Brain microvascular endothelial cell (primary cell): ENCODE results near the gene PHACTR3.
A peak's percentile ranks its signal among the peaks of the same experiment; 100 is the strongest.

Source experiments
- DNase-seq: peaks from one replicate; pipeline ENCODE4 v3.0.0-alpha.2; 2020
- H3K27ac ChIP-seq: fragments of 250-450 bp; sonication (Bioruptor Pico); 2 replicates; pipeline ENCODE4 v1.5.1; 2020; ENCODE audit warnings: mild to moderate bottlenecking, moderate library complexity
- H3K27me3 ChIP-seq: fragments of 250-450 bp; sonication (Bioruptor Pico); replicated peaks from 2 replicates; pipeline ENCODE4 v1.5.1; 2020; ENCODE audit warnings: mild to moderate bottlenecking
- H3K36me3 ChIP-seq: fragments of 250-450 bp; sonication (Bioruptor Pico); replicated peaks from 2 replicates; pipeline ENCODE4 v1.5.1; 2020; ENCODE audit warnings: mild to moderate bottlenecking
- H3K4me3 ChIP-seq: 2 replicates; pipeline ENCODE4 v1.5.1; 2011; ENCODE audit warnings: low read depth, mild to moderate bottlenecking, control low read depth, low read length, moderate library complexity
- CTCF ChIP-seq: IDR thresholded peaks from 2 replicates; pipeline ENCODE4 v1.5.1; 2011; ENCODE audit warnings: low read depth, mild to moderate bottlenecking, moderate library complexity, low read length, control low read depth, inconsistent platforms; ENCODE audit errors: missing control alignments
- in situ Hi-C: cut with HindIII; loops from 2 replicates; pipeline ENCODE4 v1.10.0; 2017; ENCODE audit warnings: low sequenced_read_pairs, low pct_ligation_motif_present

The PHACTR3 gene

GRCh38 chr20:59751075-59751711 is 146.9 kb downstream of the PHACTR3 start:
- Histone ChIP-seq H3K27ac (no peak overlapping the region), H3K27me3 (no peaks in the 10 kb centered on the region), H3K4me3 (no peak overlapping the region), H3K36me3 (no peaks in the 10 kb centered on the region)
- peak; percentile 51 for TF ChIP-seq CTCF
- peak; percentile 50 for DNase-seq
- in situ Hi-C loops = no loop called here

GRCh38 chr20:59752101-59752586 is 147.8 kb downstream of the PHACTR3 start:
- no peak overlapping the region for H3K4me3 ChIP-seq
- in situ Hi-C loops = no loop called here
- H3K27me3 ChIP-seq = no peaks in the 10 kb centered on the region
- no peak for TF ChIP-seq CTCF
- DNase-seq = no peak
- H3K36me3 ChIP-seq = no peaks in the 10 kb centered on the region
- H3K27ac ChIP-seq = no peak overlapping the region

GRCh38 chr20:59752704-59753460 is 148.5 kb downstream of the PHACTR3 start:
- Histone ChIP-seq H3K27ac (no peak overlapping the region), H3K27me3 (no peaks in the 10 kb centered on the region), H3K36me3 (no peaks in the 10 kb centered on the region), H3K4me3 (no peak overlapping the region)
- in situ Hi-C loops = no loop called here
- no peak for DNase-seq
- TF ChIP-seq CTCF = no peak

GRCh38 chr20:59753836-59754235 is 149.5 kb downstream of the PHACTR3 start:
- no peak overlapping the region for H3K27ac ChIP-seq
- no peak overlapping the region for H3K4me3 ChIP-seq
- no peak for TF ChIP-seq CTCF
- no peak for DNase-seq
- no peaks in the 10 kb centered on the region for H3K36me3 ChIP-seq
- in situ Hi-C loops = no loop called here
- H3K27me3 ChIP-seq = no peaks in the 10 kb centered on the region

GRCh38 chr20:59754551-59754950 is 150.2 kb downstream of the PHACTR3 start:
- Histone ChIP-seq H3K36me3 (no peaks in the 10 kb centered on the region), H3K27ac (no peak overlapping the region), H3K27me3 (no peaks in the 10 kb centered on the region), H3K4me3 (no peak overlapping the region)
- TF ChIP-seq CTCF = no peak
- in situ Hi-C loops = no loop called here
- DNase-seq = no peak

- Histone ChIP-seq H3K36me3 (no peaks in the 10 kb centered on the region), H3K27me3 (no peaks in the 10 kb centered on the region), H3K4me3 (no peak overlapping the region), H3K27ac (no peak overlapping the region)
- in situ Hi-C loops = no loop called here
- DNase-seq = no peak
- TF ChIP-seq CTCF = no peak
Measured at GRCh38 chr20:59756241-59756640, 151.9 kb downstream of the PHACTR3 start.
